Neural cell (in vitro differentiated cells): Measurements from ENCODE around the gene CTSG. TPM values are rescaled to one million over a fixed set of nuclear protein-coding genes. Genes with fewer than 3 reads are reported as not detected.

ENCODE experiments used
- H2AFZ ChIP-seq: fragments of 200-600, 300-800 bp; sonication (generic), shearing (Covaris generic); 2 replicates; pipeline ENCODE4 v1.6.0; 2014; ENCODE audit warnings: low read depth, mild to moderate bottlenecking, antibody characterized with exemption, low read length, moderate library complexity
- H3F3A ChIP-seq: fragments of 200-600 bp; shearing (Covaris generic); 2 replicates; pipeline ENCODE4 v1.6.1; 2016; ENCODE audit warnings: mild to moderate bottlenecking, moderate library complexity, mixed read lengths, antibody characterized with exemption, low read length; ENCODE audit not compliant: insufficient read depth, poor library complexity, severe bottlenecking
- H3K27ac ChIP-seq: fragments of 200-600, 300-800 bp; sonication (generic), shearing (Covaris generic); 2 replicates; pipeline ENCODE4 v1.5.1; 2014; ENCODE audit warnings: mild to moderate bottlenecking, low read length, moderate library complexity
- H3K27me3 ChIP-seq: fragments of 300-800, 200-600 bp; sonication (generic), shearing (Covaris generic); 2 replicates; pipeline ENCODE4 v1.6.0; 2014; ENCODE audit warnings: mild to moderate bottlenecking, low read depth, low read length, moderate library complexity; ENCODE audit not compliant: insufficient read depth
- H3K36me3 ChIP-seq: fragments of 300-800, 200-600 bp; sonication (generic), shearing (Covaris generic); 2 replicates; pipeline ENCODE4 v1.5.1; 2014; ENCODE audit warnings: mild to moderate bottlenecking, antibody characterized with exemption, low read length, moderate library complexity; ENCODE audit not compliant: insufficient read depth
- H3K4me2 ChIP-seq: fragments of 300-800, 200-600 bp; sonication (generic), shearing (Covaris generic); 2 replicates; pipeline ENCODE4 v1.6.0; 2014; ENCODE audit warnings: mild to moderate bottlenecking, low read length
- H3K4me3 ChIP-seq: fragments of 300-800, 200-600 bp; sonication (generic), shearing (Covaris generic); 2 replicates; pipeline ENCODE4 v1.5.1; 2014; ENCODE audit warnings: mild to moderate bottlenecking, low read length, moderate library complexity
- H3K79me2 ChIP-seq: fragments of 200-600 bp; shearing (Covaris generic); replicated peaks from 2 replicates; pipeline ENCODE4 v1.6.0; 2014; ENCODE audit warnings: mild to moderate bottlenecking, low read length, moderate library complexity; ENCODE audit not compliant: insufficient read depth
- H3K9ac ChIP-seq: fragments of 300-800, 200-600 bp; sonication (generic), shearing (Covaris generic); 2 replicates; pipeline ENCODE4 v1.6.1; 2016; ENCODE audit warnings: mild to moderate bottlenecking, low read length, mixed read lengths
- H3K9me2 ChIP-seq: fragments of 200-600 bp; shearing (Covaris generic); 2 replicates; pipeline ENCODE4 v1.6.1; 2016; ENCODE audit warnings: mild to moderate bottlenecking, low read length, mixed read lengths; ENCODE audit not compliant: insufficient read depth
- H3K9me3 ChIP-seq: fragments of 200-600, 300-800 bp; sonication (generic), shearing (Covaris generic); 2 replicates; pipeline ENCODE4 v1.6.1; 2016; ENCODE audit warnings: mild to moderate bottlenecking, mixed run types, low read length, moderate library complexity, mixed read lengths
- H4K20me1 ChIP-seq: fragments of 200-600 bp; shearing (Covaris generic); 2 replicates; pipeline ENCODE4 v1.6.1; 2016; ENCODE audit warnings: mild to moderate bottlenecking, mixed run types; ENCODE audit not compliant: insufficient read depth
- EP300 ChIP-seq: fragments of 450-650 bp; conservative IDR thresholded peaks from 2 replicates; pipeline ENCODE4 v1.6.1; 2014; ENCODE audit warnings: antibody characterized with exemption, mild to moderate bottlenecking, moderate library complexity; ENCODE audit not compliant: poor library complexity, severe bottlenecking
- EZH2 ChIP-seq: fragments of 200-600, 300-800 bp; shearing (Covaris generic), sonication (generic); IDR thresholded peaks from 2 replicates; pipeline ENCODE4 v1.6.1; 2014; ENCODE audit warnings: antibody characterized with exemption, low read length, borderline replicate concordance, mild to moderate bottlenecking; ENCODE audit not compliant: insufficient read depth, poor library complexity, severe bottlenecking
- MXI1 ChIP-seq: fragments of 450-650 bp; conservative IDR thresholded peaks from 2 replicates; pipeline ENCODE4 v1.6.1; 2014; ENCODE audit warnings: antibody characterized with exemption, mild to moderate bottlenecking; ENCODE audit not compliant: poor library complexity, severe bottlenecking
- POLR2AphosphoS5 ChIP-seq: IDR thresholded peaks from 2 replicates; pipeline ENCODE4 v1.6.1; 2012
- RAD21 ChIP-seq: fragments of 450-650 bp; conservative IDR thresholded peaks from 2 replicates; pipeline ENCODE4 v1.6.1; 2014; ENCODE audit warnings: antibody characterized with exemption, mild to moderate bottlenecking, moderate library complexity
- SMC3 ChIP-seq: fragments of 450-650 bp; conservative IDR thresholded peaks from 2 replicates; pipeline ENCODE4 v1.6.1; 2014; ENCODE audit warnings: antibody characterized with exemption, mild to moderate bottlenecking, moderate library complexity; ENCODE audit not compliant: poor library complexity
- TAF1 ChIP-seq: IDR thresholded peaks from 2 replicates; pipeline ENCODE4 v1.6.1; 2012; ENCODE audit warnings: low read depth
- polyA plus RNA-seq: library from polyadenylated mRNA; depleted of rRNA; stranded (reverse); fragments of >200 nt; gene quantifications from 2 replicates; pipeline ENCODE4 v1.2.3, GENCODE V29; 2014
- TF ChIP-seq, protein P1 (sequence below): fragments of 450-650 bp; IDR thresholded peaks from 2 replicates; pipeline ENCODE4 v1.5.1; 2014; ENCODE audit warnings: antibody characterized with exemption, mild to moderate bottlenecking, moderate library complexity; ENCODE audit not compliant: poor library complexity, severe bottlenecking
- TF ChIP-seq, protein P2 (sequence below): IDR thresholded peaks from 2 replicates; pipeline ENCODE4 v1.6.1; 2012; ENCODE audit warnings: borderline replicate concordance

Gene CTSG
- polyA plus RNA-seq, 1 donor from 2014 or later, result not detected

DNA sequence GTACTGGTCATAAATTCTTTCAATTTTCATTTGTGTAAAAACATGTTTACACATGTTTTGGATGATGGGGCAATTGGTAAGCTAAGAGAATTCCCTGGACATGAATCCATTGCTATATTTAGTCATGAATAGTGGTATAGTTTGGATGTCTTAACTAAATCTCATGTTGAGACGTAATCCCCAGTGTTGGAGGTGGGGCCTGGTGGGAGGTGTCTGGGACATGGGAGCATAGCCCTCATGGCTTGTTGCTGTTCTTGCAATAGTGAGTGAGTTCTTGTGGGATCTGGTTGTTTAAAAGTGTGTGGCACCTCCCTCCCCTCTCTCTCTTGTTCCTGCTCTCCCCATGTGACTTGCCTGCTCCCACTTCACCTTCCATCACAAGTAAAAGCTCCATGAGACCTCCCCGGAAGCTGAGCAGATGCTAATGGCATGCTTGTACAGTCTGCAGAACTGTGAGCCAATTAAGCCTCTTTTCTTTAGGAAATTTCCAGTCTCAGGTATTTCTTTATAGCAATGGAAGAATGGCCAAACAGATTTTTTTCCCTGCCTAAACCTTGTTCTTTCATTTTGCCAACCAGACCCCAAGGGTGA, 33.6 kb downstream of the CTSG start:
- Histone ChIP-seq H3K9me2 (no peaks in the 10 kb centered on the region), H3K4me3 (no peak overlapping the region), H4K20me1 (no peaks in the 10 kb centered on the region), H3K79me2 (no peaks in the 10 kb centered on the region), H3K27me3 (no peaks in the 10 kb centered on the region), H3K9ac (no peak overlapping the region), H3K4me2 (no peak overlapping the region), H3F3A (no peaks in the 10 kb centered on the region), H3K9me3 (no peaks in the 10 kb centered on the region), H3K27ac (no peak overlapping the region), H2AFZ (no peak overlapping the region), H3K36me3 (no peaks in the 10 kb centered on the region)
- TF ChIP-seq EP300 (no peak), TAF1 (no peak), MXI1 (no peak), RAD21 (no peak), POLR2AphosphoS5 (no peak), SMC3 (no peak), EZH2 (no peak)
- TF ChIP-seq, protein P1, sequence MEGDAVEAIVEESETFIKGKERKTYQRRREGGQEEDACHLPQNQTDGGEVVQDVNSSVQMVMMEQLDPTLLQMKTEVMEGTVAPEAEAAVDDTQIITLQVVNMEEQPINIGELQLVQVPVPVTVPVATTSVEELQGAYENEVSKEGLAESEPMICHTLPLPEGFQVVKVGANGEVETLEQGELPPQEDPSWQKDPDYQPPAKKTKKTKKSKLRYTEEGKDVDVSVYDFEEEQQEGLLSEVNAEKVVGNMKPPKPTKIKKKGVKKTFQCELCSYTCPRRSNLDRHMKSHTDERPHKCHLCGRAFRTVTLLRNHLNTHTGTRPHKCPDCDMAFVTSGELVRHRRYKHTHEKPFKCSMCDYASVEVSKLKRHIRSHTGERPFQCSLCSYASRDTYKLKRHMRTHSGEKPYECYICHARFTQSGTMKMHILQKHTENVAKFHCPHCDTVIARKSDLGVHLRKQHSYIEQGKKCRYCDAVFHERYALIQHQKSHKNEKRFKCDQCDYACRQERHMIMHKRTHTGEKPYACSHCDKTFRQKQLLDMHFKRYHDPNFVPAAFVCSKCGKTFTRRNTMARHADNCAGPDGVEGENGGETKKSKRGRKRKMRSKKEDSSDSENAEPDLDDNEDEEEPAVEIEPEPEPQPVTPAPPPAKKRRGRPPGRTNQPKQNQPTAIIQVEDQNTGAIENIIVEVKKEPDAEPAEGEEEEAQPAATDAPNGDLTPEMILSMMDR, result no peak
- TF ChIP-seq, protein P2, sequence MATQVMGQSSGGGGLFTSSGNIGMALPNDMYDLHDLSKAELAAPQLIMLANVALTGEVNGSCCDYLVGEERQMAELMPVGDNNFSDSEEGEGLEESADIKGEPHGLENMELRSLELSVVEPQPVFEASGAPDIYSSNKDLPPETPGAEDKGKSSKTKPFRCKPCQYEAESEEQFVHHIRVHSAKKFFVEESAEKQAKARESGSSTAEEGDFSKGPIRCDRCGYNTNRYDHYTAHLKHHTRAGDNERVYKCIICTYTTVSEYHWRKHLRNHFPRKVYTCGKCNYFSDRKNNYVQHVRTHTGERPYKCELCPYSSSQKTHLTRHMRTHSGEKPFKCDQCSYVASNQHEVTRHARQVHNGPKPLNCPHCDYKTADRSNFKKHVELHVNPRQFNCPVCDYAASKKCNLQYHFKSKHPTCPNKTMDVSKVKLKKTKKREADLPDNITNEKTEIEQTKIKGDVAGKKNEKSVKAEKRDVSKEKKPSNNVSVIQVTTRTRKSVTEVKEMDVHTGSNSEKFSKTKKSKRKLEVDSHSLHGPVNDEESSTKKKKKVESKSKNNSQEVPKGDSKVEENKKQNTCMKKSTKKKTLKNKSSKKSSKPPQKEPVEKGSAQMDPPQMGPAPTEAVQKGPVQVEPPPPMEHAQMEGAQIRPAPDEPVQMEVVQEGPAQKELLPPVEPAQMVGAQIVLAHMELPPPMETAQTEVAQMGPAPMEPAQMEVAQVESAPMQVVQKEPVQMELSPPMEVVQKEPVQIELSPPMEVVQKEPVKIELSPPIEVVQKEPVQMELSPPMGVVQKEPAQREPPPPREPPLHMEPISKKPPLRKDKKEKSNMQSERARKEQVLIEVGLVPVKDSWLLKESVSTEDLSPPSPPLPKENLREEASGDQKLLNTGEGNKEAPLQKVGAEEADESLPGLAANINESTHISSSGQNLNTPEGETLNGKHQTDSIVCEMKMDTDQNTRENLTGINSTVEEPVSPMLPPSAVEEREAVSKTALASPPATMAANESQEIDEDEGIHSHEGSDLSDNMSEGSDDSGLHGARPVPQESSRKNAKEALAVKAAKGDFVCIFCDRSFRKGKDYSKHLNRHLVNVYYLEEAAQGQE, result no peak

DNA sequence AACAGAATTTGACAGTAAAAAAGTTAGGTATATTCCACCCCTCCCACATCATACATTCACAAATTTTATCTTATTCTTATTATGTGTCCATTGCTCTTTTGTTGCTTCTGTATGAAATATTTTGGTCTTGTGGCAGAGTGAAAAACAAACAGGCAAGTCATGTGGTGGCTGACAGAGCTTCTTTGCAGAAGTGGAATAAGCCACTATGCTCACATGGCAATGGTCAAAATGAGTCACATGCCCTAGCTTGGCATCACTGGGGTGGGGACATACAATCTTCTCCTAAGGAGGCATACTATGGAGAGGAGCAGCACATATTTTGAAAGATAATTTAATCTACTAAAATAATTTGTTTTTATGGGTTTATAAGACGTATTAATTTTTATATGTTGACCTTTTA, 40.3 kb downstream of the CTSG start:
- H3K9ac ChIP-seq, result no peak overlapping the region
- H3K36me3 ChIP-seq, result no peaks in the 10 kb centered on the region
- no peak overlapping the region for H2AFZ ChIP-seq
- H3K4me2 ChIP-seq, result no peak overlapping the region
- no peak overlapping the region for H3K27ac ChIP-seq
- H3F3A ChIP-seq, result no peaks in the 10 kb centered on the region
- H3K79me2 ChIP-seq, result no peaks in the 10 kb centered on the region
- TF ChIP-seq, protein P1, result no peak
- TF ChIP-seq, protein P2, result no peak
- TF ChIP-seq RAD21, result no peak
- no peaks in the 10 kb centered on the region for H4K20me1 ChIP-seq
- no peaks in the 10 kb centered on the region for H3K9me3 ChIP-seq
- no peak overlapping the region for H3K4me3 ChIP-seq
- H3K9me2 ChIP-seq, result no peaks in the 10 kb centered on the region
- no peaks in the 10 kb centered on the region for H3K27me3 ChIP-seq
